ENCODE data around the gene SFRP5.

DNA sequence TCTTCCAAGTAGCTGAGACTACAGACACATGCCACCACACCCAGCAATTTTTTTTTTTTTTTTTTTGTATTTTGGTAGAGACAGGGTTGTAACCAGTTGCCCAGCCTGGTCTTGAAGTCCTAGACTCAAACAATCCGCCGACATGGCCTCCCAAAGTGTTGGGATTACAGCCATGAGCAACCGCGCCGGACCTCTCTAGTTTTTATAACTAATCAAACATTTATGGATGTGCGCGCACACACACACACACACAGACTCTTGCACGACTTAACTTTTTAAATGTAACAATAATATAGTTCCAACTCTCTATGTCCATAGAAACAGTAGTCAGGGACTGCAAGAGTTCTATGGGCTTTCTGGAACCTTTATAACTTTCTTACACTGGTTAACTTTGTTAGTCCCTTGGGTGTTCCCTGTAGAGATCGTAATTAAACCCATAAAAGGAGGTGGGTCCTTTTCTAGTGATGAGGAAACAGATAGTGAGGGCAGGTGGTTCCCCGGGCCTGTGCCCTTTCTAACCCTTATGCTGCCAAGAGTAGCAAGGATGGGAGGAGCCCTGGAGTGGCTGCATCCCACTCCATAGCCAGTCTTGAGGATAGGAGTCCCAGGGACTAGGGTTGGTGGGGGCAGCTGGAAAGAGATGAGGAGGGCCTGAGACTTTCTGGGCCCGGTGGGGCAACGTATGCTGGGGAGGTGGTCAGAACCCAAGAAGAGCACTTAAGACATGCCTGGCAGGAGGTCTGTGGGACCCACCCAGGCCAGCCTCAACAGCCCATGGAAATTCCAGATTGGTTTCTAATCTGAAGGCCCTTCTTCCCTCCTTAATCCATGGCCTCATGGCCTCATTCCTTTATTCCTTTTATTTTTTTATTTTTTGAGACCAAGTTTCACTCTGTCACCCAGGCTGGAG lies 49.7 kb downstream of the SFRP5 start:
- TF ChIP-seq, protein P1, sequence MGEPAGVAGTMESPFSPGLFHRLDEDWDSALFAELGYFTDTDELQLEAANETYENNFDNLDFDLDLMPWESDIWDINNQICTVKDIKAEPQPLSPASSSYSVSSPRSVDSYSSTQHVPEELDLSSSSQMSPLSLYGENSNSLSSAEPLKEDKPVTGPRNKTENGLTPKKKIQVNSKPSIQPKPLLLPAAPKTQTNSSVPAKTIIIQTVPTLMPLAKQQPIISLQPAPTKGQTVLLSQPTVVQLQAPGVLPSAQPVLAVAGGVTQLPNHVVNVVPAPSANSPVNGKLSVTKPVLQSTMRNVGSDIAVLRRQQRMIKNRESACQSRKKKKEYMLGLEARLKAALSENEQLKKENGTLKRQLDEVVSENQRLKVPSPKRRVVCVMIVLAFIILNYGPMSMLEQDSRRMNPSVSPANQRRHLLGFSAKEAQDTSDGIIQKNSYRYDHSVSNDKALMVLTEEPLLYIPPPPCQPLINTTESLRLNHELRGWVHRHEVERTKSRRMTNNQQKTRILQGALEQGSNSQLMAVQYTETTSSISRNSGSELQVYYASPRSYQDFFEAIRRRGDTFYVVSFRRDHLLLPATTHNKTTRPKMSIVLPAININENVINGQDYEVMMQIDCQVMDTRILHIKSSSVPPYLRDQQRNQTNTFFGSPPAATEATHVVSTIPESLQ (CRISPR knock-in tag; IDR thresholded peaks at IDR 0.05): no peak
- TF ChIP-seq CTCF (IDR thresholded peaks at IDR 0.05) (no peak), IRF2 (CRISPR knock-in tag; IDR thresholded peaks at IDR 0.05; ENCODE audit: borderline replicate concordance, low read depth) (no peak), PREB (CRISPR knock-in tag; IDR thresholded peaks at IDR 0.05; ENCODE audit: borderline replicate concordance) (no peak), CREB1 (CRISPR knock-in tag; IDR thresholded peaks at IDR 0.05) (no peak), MXD4 (CRISPR knock-in tag; IDR thresholded peaks at IDR 0.05; ENCODE audit: borderline replicate concordance) (no peak), RELA (CRISPR knock-in tag; IDR thresholded peaks at IDR 0.05; ENCODE audit: borderline replicate concordance) (no peak), ATF1 (CRISPR knock-in tag; IDR thresholded peaks at IDR 0.05) (no peak), ZSCAN18 (CRISPR knock-in tag; IDR thresholded peaks at IDR 0.05) (no peak), PRDM15 (CRISPR knock-in tag; IDR thresholded peaks at IDR 0.05) (no peak), CBFB (CRISPR knock-in tag; IDR thresholded peaks at IDR 0.05; ENCODE audit: low read depth) (no peak)
- TF ChIP-seq, protein P2, sequence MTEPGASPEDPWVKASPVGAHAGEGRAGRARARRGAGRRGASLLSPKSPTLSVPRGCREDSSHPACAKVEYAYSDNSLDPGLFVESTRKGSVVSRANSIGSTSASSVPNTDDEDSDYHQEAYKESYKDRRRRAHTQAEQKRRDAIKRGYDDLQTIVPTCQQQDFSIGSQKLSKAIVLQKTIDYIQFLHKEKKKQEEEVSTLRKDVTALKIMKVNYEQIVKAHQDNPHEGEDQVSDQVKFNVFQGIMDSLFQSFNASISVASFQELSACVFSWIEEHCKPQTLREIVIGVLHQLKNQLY (CRISPR knock-in tag; IDR thresholded peaks at IDR 0.05): no peak
